Spleen (tissue), 11 donors: Measurements from ENCODE around the gene ZXDB. TPM values are rescaled to one million over a fixed set of nuclear protein-coding genes. Genes with fewer than 3 reads are reported as not detected.

Source experiments
- DNase-seq: peaks from one replicate; pipeline ENCODE4 v3.0.0-alpha.2; 2020
- H3K27ac ChIP-seq, 8 donors: fragments of 200-600 bp; sonication (generic) in 7 of 8; 1 replicate in 4 of 8; 2 replicates in 4 of 8; pipeline versions ENCODE4 v1.5.0 to v1.8.0; 2016 to 2021; ENCODE audit warnings: inconsistent platforms in 4 of 8, mild to moderate bottlenecking in 4 of 8, moderate library complexity in 1 of 8
- H3K27me3 ChIP-seq, 7 donors: fragments of 200-600 bp; sonication (generic) in 6 of 7; replicated peaks in 1 of 7; 1 replicate in 4 of 7; 2 replicates in 3 of 7; pipeline versions ENCODE4 v1.5.0 to v1.8.0; 2016 to 2021; ENCODE audit warnings: inconsistent platforms in 3 of 7, mild to moderate bottlenecking in 1 of 7
- H3K36me3 ChIP-seq, 6 donors: fragments of 200-600 bp; sonication (generic) in 5 of 6; 1 replicate in 4 of 6; 2 replicates in 2 of 6; pipeline versions ENCODE4 v1.5.0 to v1.8.0; 2016 to 2021; ENCODE audit warnings: inconsistent platforms in 2 of 6
- H3K4me1 ChIP-seq, 6 donors: fragments of 200-600 bp; sonication (generic) in 5 of 6; 1 replicate in 3 of 6; 2 replicates in 3 of 6; pipeline versions ENCODE4 v1.5.0 to v1.8.0; 2016 to 2021; ENCODE audit warnings: inconsistent platforms in 3 of 6
- H3K4me3 ChIP-seq, 8 donors: fragments of 200-600 bp; sonication (generic) in 7 of 8; 1 replicate in 4 of 8; 2 replicates in 4 of 8; pipeline versions ENCODE4 v1.5.0 to v1.8.0; 2016 to 2021; ENCODE audit warnings: inconsistent platforms in 4 of 8, mild to moderate bottlenecking in 4 of 8, moderate library complexity in 2 of 8
- H3K9me3 ChIP-seq, 8 donors: fragments of 200-600 bp; sonication (generic) in 7 of 8; 1 replicate in 4 of 8; 2 replicates in 4 of 8; pipeline versions ENCODE4 v1.5.0 to v1.8.0; 2016 to 2021; ENCODE audit warnings: inconsistent platforms in 4 of 8
- POLR2A ChIP-seq, 3 donors: fragments of 450-650 bp; IDR thresholded peaks; one replicate each; pipeline ENCODE4 v1.5.1; 2017; ENCODE audit warnings: antibody characterized with exemption in 3 of 3, mild to moderate bottlenecking in 1 of 3
- POLR2AphosphoS5 ChIP-seq, 3 donors: sonication (generic); formaldehyde crosslinking; IDR thresholded peaks; one replicate each; pipeline ENCODE4 v1.5.1; 2017; ENCODE audit warnings: antibody characterized with exemption in 3 of 3
- WGBS, 5 donors: extraction: QIAGEN DNeasy Blood & Tissue Kit in 3 of 5; methylation state at CpG; one replicate each; pipeline versions ENCODE4 v1.1.5 to v1.1.7; 2013 to 2018; 5-methylcytosine and 5-hydroxymethylcytosine counted together
- intact Hi-C: fragments of 100-400 bp; cut with DNase I; formaldehyde crosslinking; loops from one replicate; pipeline ENCODE4 v1.15.0; 2023; ENCODE audit warnings: low total_unique reads
- polyA plus RNA-seq, 3 donors: library from polyadenylated mRNA; stranded (reverse); fragments of 200-250 nt; gene quantifications; one replicate each; pipeline ENCODE4 v1.2.1, GENCODE V29; 2013
- total RNA-seq, 7 donors: library from RNA; depleted of rRNA in 3 of 7; stranded (reverse); fragments of >200 nt in 3 of 7; fragmentation: NEBNext Ultra II Directional in 4 of 7; extraction: Animal tissue kit (Norgen Biotek cat#: 25700) in 4 of 7; gene quantifications; one replicate each; pipeline versions ENCODE4 v1.1.0 to v1.2.1, GENCODE V29; 2016 to 2021
- TF ChIP-seq, protein P1 (sequence below), 11 experiments: fragments of 200-600 bp in 7 of 11; fragments of 450-650 bp in 4 of 11; sonication (generic) in 4 of 11; IDR thresholded peaks in 8 of 11; conservative IDR thresholded peaks in 3 of 11; 1 replicate in 7 of 11; 2 replicates in 4 of 11; pipeline versions ENCODE4 v1.4.0 to v1.8.0; 2016 to 2021; ENCODE audit warnings: antibody characterized with exemption in 11 of 11, inconsistent platforms in 4 of 11, mild to moderate bottlenecking in 1 of 11
- donor health status: healthy with polysubstance abuse.
- donor health status: DM: no; HTN: no; CAD: no; lungs with moderate emphysema.
- donor health status: DM: no; HTN: no; CAD: no.
- donor health status: Bipolar disorder and iron deficiency.
- donor health status: healthy.
- donor health status: DM: no; HTN: no; CAD: no.
- donor health status: DM: yes; HTN: yes; CAD: no.

The ZXDB gene
- total and polyA plus RNA-seq, 10 donors: 3.0 to 12.2 (median 8.5) TPM

DNA sequence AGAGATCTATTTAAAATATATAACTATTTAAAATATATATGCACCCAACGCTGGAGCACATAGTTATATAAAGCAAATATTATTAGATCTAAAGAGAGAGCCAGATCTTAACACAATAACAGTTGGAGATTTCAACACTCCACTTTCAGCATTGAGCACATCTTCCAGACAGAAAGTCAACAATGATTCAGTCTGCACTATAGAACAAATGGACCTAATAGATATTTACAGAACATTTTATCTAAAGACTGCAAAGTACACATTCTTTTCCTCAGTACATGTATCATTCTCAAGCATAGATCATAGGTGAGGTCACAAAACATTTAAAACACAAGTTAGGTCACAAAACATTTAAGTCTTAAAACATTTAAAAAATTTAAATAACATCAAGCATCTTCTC lies 51.9 kb downstream of the ZXDB start:
- no peak overlapping the region for H3K4me3 ChIP-seq
- no peak for DNase-seq
- peaks cover 0 to 16% (median 7%) of the 10 kb centered on the region in 8 donors for H3K9me3 ChIP-seq
- H3K36me3 ChIP-seq: no peaks in the 10 kb centered on the region
- no peak for TF ChIP-seq POLR2A (IDR thresholded peaks at IDR 0.05)
- no peaks in the 10 kb centered on the region for H3K4me1 ChIP-seq
- no peak overlapping the region for H3K27ac ChIP-seq
- WGBS, 5 donors: 66 to 100% (median 80%) methylated on average over 1 of the region's 1 CpG
- no peaks in the 10 kb centered on the region for H3K27me3 ChIP-seq
- intact Hi-C loops: no loop called here

DNA sequence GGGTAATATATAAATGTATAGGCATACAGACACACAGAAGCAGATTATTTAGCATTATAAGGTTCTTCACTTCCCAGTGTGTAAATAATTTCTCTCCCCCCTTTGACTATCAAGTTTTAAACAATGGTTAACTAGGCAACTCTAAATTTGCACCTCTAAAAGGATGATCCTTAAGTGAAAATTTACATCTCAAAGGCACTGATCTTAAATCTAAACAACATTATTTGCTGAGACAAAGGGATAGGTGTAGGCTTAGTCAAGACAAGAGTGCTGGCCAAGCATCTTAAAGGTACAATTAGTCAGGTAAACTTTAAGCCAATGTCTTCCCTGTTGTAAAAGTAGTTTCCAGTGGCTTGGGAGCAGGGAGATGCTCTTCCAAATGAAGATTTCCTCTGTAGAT lies 55.2 kb downstream of the ZXDB start:
- peaks cover 0 to 4% (median 0%) of the 10 kb centered on the region in 7 donors for H3K27me3 ChIP-seq
- intact Hi-C loops: no loop called here

More for the DNA sequence above, 55.2 kb downstream of the ZXDB start:
- no peak overlapping the region for H3K4me3 ChIP-seq
- TF ChIP-seq POLR2A (IDR thresholded peaks at IDR 0.05): no peak
- no peak for TF ChIP-seq POLR2AphosphoS5 (IDR thresholded peaks at IDR 0.05)
- TF ChIP-seq, protein P1, sequence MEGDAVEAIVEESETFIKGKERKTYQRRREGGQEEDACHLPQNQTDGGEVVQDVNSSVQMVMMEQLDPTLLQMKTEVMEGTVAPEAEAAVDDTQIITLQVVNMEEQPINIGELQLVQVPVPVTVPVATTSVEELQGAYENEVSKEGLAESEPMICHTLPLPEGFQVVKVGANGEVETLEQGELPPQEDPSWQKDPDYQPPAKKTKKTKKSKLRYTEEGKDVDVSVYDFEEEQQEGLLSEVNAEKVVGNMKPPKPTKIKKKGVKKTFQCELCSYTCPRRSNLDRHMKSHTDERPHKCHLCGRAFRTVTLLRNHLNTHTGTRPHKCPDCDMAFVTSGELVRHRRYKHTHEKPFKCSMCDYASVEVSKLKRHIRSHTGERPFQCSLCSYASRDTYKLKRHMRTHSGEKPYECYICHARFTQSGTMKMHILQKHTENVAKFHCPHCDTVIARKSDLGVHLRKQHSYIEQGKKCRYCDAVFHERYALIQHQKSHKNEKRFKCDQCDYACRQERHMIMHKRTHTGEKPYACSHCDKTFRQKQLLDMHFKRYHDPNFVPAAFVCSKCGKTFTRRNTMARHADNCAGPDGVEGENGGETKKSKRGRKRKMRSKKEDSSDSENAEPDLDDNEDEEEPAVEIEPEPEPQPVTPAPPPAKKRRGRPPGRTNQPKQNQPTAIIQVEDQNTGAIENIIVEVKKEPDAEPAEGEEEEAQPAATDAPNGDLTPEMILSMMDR (IDR thresholded peaks at IDR 0.05 in 8 of 11, conservative IDR thresholded peaks at IDR 0.05 in 3 of 11): no peak
- no peak overlapping the region for H3K27ac ChIP-seq
- no peaks in the 10 kb centered on the region for H3K9me3 ChIP-seq
- no peaks in the 10 kb centered on the region for H3K4me1 ChIP-seq
- H3K36me3 ChIP-seq: no peaks in the 10 kb centered on the region
- DNase-seq: no peak

Other genes with a start within 250 kb of the ZXDB start
- under 1 TPM in 3 of 7 donors, not detected in 4; 0.07 to 0.18 (median 0.17) TPM for gene NLRP2B, start 88.2 kb downstream of the ZXDB start, total RNA-seq
- gene NLRP2B, start 88.2 kb downstream of the ZXDB start, polyA plus RNA-seq: under 1 TPM in 1 of 3 donors, not detected in 2; 0.03 TPM